ENCODE data around the gene FKBP2.

FKBP2 gene

GRCh38 chr11:64253043-64253442, 12.1 kb downstream of the FKBP2 start:
- Histone ChIP-seq H3K27ac (ENCODE audit: low read depth, low read length, poor library complexity, severe bottlenecking) (no peak overlapping the region), H3K9ac (ENCODE audit: low read length) (no peak overlapping the region), H3K79me2 (ENCODE audit: insufficient read depth, low read length) (no peaks in the 10 kb centered on the region), H3K27me3 (ENCODE audit: insufficient read depth, low read length) (no peaks in the 10 kb centered on the region), H3K9me3 (ENCODE audit: low read length) (no peaks in the 10 kb centered on the region), H2AFZ (ENCODE audit: low read length) (no peak overlapping the region), H3K9me2 (ENCODE audit: low read depth, low read length) (no peaks in the 10 kb centered on the region), H4K20me1 (ENCODE audit: insufficient read depth, low read length) (no peaks in the 10 kb centered on the region), H3K4me2 (ENCODE audit: low read length) (peak overlapping the region; percentile 91; the same call in 1 of the 2 replicates), H3K36me3 (ENCODE audit: insufficient read depth, low read length) (peaks cover 7% of the 10 kb centered on the region; the same call in 1 of the 2 replicates), H3F3A (ENCODE audit: insufficient read depth, low read length) (no peaks in the 10 kb centered on the region), H3K4me1 (ENCODE audit: insufficient read depth, low read length, severe bottlenecking) (peaks cover 25% of the 10 kb centered on the region), H3K4me3 (ENCODE audit: low read depth, low read length, poor library complexity, severe bottlenecking) (no peak overlapping the region)
- TF ChIP-seq, protein P1, sequence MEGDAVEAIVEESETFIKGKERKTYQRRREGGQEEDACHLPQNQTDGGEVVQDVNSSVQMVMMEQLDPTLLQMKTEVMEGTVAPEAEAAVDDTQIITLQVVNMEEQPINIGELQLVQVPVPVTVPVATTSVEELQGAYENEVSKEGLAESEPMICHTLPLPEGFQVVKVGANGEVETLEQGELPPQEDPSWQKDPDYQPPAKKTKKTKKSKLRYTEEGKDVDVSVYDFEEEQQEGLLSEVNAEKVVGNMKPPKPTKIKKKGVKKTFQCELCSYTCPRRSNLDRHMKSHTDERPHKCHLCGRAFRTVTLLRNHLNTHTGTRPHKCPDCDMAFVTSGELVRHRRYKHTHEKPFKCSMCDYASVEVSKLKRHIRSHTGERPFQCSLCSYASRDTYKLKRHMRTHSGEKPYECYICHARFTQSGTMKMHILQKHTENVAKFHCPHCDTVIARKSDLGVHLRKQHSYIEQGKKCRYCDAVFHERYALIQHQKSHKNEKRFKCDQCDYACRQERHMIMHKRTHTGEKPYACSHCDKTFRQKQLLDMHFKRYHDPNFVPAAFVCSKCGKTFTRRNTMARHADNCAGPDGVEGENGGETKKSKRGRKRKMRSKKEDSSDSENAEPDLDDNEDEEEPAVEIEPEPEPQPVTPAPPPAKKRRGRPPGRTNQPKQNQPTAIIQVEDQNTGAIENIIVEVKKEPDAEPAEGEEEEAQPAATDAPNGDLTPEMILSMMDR (IDR thresholded peaks at IDR 0.05; ENCODE audit: low read length) = no peak
- TF ChIP-seq EZH2 (IDR thresholded peaks at IDR 0.05; ENCODE audit: borderline replicate concordance, low read length) = no peak

DNA sequence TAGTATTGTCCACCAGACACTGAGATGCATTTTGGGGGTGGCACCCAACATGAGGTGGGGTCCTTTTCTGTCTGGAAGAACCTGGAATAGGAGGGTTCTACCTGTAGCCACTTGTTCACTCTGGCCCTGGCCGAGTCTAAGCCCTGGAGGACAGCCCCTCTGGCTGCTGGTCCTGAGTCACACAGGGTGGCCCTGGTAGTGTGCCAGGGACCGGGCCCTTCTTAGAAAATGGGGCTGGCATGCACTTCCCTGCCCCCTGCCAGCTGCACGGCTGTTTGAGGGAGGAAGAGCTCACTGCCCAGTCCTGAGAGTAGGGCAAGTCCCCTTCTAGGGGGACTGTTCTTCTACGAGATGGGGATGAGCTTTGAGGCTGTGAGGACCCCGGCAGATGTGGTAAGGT, 12.6 kb downstream of the FKBP2 start:
- Histone ChIP-seq H2AFZ (ENCODE audit: low read length) (no peak overlapping the region), H3K27me3 (ENCODE audit: insufficient read depth, low read length) (no peaks in the 10 kb centered on the region), H3K36me3 (ENCODE audit: insufficient read depth, low read length) (peaks cover 12% of the 10 kb centered on the region; the same call in 1 of the 2 replicates), H3K9ac (ENCODE audit: low read length) (no peak overlapping the region), H3K9me2 (ENCODE audit: low read depth, low read length) (no peaks in the 10 kb centered on the region), H3F3A (ENCODE audit: insufficient read depth, low read length) (no peaks in the 10 kb centered on the region), H3K9me3 (ENCODE audit: low read length) (no peaks in the 10 kb centered on the region), H4K20me1 (ENCODE audit: insufficient read depth, low read length) (no peaks in the 10 kb centered on the region), H3K4me3 (ENCODE audit: low read depth, low read length, poor library complexity, severe bottlenecking) (no peak overlapping the region), H3K27ac (ENCODE audit: low read depth, low read length, poor library complexity, severe bottlenecking) (no peak overlapping the region), H3K79me2 (ENCODE audit: insufficient read depth, low read length) (no peaks in the 10 kb centered on the region), H3K4me1 (ENCODE audit: insufficient read depth, low read length, severe bottlenecking) (peaks cover 22% of the 10 kb centered on the region), H3K4me2 (ENCODE audit: low read length) (no peak overlapping the region)
- no peak for TF ChIP-seq EZH2 (IDR thresholded peaks at IDR 0.05; ENCODE audit: borderline replicate concordance, low read length)
- TF ChIP-seq, protein P1 (IDR thresholded peaks at IDR 0.05; ENCODE audit: low read length) = no peak

DNA sequence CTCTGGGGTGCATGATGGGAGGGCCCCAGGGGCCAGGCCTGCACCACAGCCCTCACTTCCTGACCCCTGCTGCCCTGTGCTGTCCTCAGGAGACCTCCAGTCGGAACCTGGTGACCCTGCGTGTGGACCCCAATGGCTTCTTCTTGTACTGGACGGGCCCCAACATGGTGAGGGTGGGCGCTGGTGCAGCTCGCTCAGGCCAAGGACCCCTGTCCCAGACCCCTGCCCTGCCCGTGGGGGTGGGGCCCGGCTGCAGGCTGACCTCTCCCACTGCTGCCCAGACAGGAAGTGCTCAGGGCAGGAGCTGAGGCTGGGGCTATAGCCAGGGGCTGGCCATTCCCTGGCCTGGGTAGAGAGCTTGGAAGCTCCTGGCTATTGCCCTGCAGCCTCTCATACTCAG, 13.4 kb downstream of the FKBP2 start:
- H3K36me3 ChIP-seq (ENCODE audit: insufficient read depth, low read length) = peaks cover 20% of the 10 kb centered on the region; the same call in 1 of the 2 replicates
- peaks cover 22% of the 10 kb centered on the region for H3K4me1 ChIP-seq (ENCODE audit: insufficient read depth, low read length, severe bottlenecking)
- no peak overlapping the region for H3K4me3 ChIP-seq (ENCODE audit: low read depth, low read length, poor library complexity, severe bottlenecking)
- no peak for TF ChIP-seq EZH2 (IDR thresholded peaks at IDR 0.05; ENCODE audit: borderline replicate concordance, low read length)
- TF ChIP-seq, protein P1 (IDR thresholded peaks at IDR 0.05; ENCODE audit: low read length) = no peak
- H2AFZ ChIP-seq (ENCODE audit: low read length) = no peak overlapping the region
- no peaks in the 10 kb centered on the region for H3K79me2 ChIP-seq (ENCODE audit: insufficient read depth, low read length)
- no peak overlapping the region for H3K4me2 ChIP-seq (ENCODE audit: low read length)
- H4K20me1 ChIP-seq (ENCODE audit: insufficient read depth, low read length) = no peaks in the 10 kb centered on the region
- no peaks in the 10 kb centered on the region for H3K9me3 ChIP-seq (ENCODE audit: low read length)
- H3K9ac ChIP-seq (ENCODE audit: low read length) = no peak overlapping the region
- no peak overlapping the region for H3K27ac ChIP-seq (ENCODE audit: low read depth, low read length, poor library complexity, severe bottlenecking)
- H3K9me2 ChIP-seq (ENCODE audit: low read depth, low read length) = no peaks in the 10 kb centered on the region
- no peaks in the 10 kb centered on the region for H3F3A ChIP-seq (ENCODE audit: insufficient read depth, low read length)
- H3K27me3 ChIP-seq (ENCODE audit: insufficient read depth, low read length) = no peaks in the 10 kb centered on the region

All from OCI-LY1 (cell line).